GM19397 (cell line): ENCODE measurements around the gene SMARCD2.
"Not testable (repeated sequence)": the region's sequence is repeated elsewhere in the genome, so short reads cannot be mapped to it uniquely, and the experiment has no call there.

Source experiments
- ATAC-seq: cut with Tn5 transposase; IDR thresholded peaks from one replicate; pipeline ENCODE4 v1.9.1; 2021; ENCODE audit warnings: mild to moderate bottlenecking, moderate library complexity; ENCODE audit not compliant: unreplicated experiment

The SMARCD2 gene

GRCh38 chr17:63842540-63843386 is at the start of gene SMARCD2:
SMARCD2 (minus strand) TSS chr17:63842685; CDS start chr17:63842674, 11 bp downstream.
- ATAC-seq: peak; percentile 72

- ATAC-seq: not testable (repeated sequence)
Measured at GRCh38 chr17:63889026-63889848, 46.8 kb upstream of the SMARCD2 start.

GRCh38 chr17:63885119-63885518 is 42.6 kb upstream of the SMARCD2 start:
- ATAC-seq: not testable (repeated sequence)

- not testable (repeated sequence) for ATAC-seq
Measured at GRCh38 chr17:63882626-63883126, 40.2 kb upstream of the SMARCD2 start.

GRCh38 chr17:63881935-63882601 is 39.6 kb upstream of the SMARCD2 start, which contains the start of gene GH2:
GH2 (minus strand) TSS chr17:63881944; CDS start chr17:63881801, 143 bp downstream.
- no peak for ATAC-seq

GRCh38 chr17:63881337-63881736 is 38.9 kb upstream of the SMARCD2 start:
- ATAC-seq: not testable (repeated sequence)

- no peak for ATAC-seq
Measured at GRCh38 chr17:63880706-63881105, 38.2 kb upstream of the SMARCD2 start.

GRCh38 chr17:63878413-63878812 is 35.9 kb upstream of the SMARCD2 start:
- not testable (repeated sequence) for ATAC-seq

- not testable (repeated sequence) for ATAC-seq
Measured at GRCh38 chr17:63874693-63875092, 32.2 kb upstream of the SMARCD2 start.

GRCh38 chr17:63874061-63874626 is 31.7 kb upstream of the SMARCD2 start:
- ATAC-seq: not testable (repeated sequence)

GRCh38 chr17:63873577-63873976 is 31.1 kb upstream of the SMARCD2 start, which contains the start of gene CSH2:
CSH2 (minus strand) TSS chr17:63873677; CDS start chr17:63873614, 63 bp downstream.
- not testable (repeated sequence) for ATAC-seq

GRCh38 chr17:63871646-63872365 is 29.3 kb upstream of the SMARCD2 start:
- ATAC-seq: not testable (repeated sequence)

- ATAC-seq: not testable (repeated sequence)
Measured at GRCh38 chr17:63870292-63870665, 27.8 kb upstream of the SMARCD2 start.

GRCh38 chr17:63869491-63870291 is 27.2 kb upstream of the SMARCD2 start:
- ATAC-seq: not testable (repeated sequence)

GRCh38 chr17:63866625-63867024 is 24.1 kb upstream of the SMARCD2 start:
- ATAC-seq: not testable (repeated sequence)

GRCh38 chr17:63859257-63859656 is 16.8 kb upstream of the SMARCD2 start:
- no peak for ATAC-seq

- not testable (repeated sequence) for ATAC-seq
Measured at GRCh38 chr17:63856425-63856824, 13.9 kb upstream of the SMARCD2 start.

- no peak for ATAC-seq
Measured at GRCh38 chr17:63855185-63855584, 12.7 kb upstream of the SMARCD2 start.

GRCh38 chr17:63854709-63855108 is 12.2 kb upstream of the SMARCD2 start:
- ATAC-seq: no peak
